ENCODE data around the gene LRRC4B. TPM values are rescaled to one million over a fixed set of nuclear protein-coding genes. Genes with fewer than 3 reads are reported as not detected.

LRRC4B gene
- polyA plus RNA-seq, 1 of the 3 experiments (the other 2 are of a cell fraction): 6.9 TPM

GRCh38 chr19:50602089-50602422 is 33.8 kb upstream of the LRRC4B start:
- 55% methylated on average over 5 of the region's 5 CpGs for WGBS (ENCODE audit: low lambda C conversion rate)
- CTCF ChIA-PET: interaction anchor here (0.9 to 1.1 kb wide), 3 partner anchors 65 to 182 kb away, joined by 3 to 4 read pairs (median 4); no protein-coding TSS in a partner anchor
- TF ChIP-seq MXI1 (IDR thresholded peaks at IDR 0.05; ENCODE audit: low read depth, low read length): no peak
- no peak for TF ChIP-seq GATA2 (CRISPR knock-in tag; IDR thresholded peaks at IDR 0.05)
- no peak for TF ChIP-seq NRF1 (IDR thresholded peaks at IDR 0.05; ENCODE audit: low read depth, low read length)
- no peak for TF ChIP-seq IRF3 (IDR thresholded peaks at IDR 0.05; ENCODE audit: low read depth, low read length)

GRCh38 chr19:50601407-50602088 is 33.3 kb upstream of the LRRC4B start:
- H2AFZ ChIP-seq (ENCODE audit: low read depth): no peak overlapping the region

More at GRCh38 chr19:50602089-50602422, 33.8 kb upstream of the LRRC4B start:
- Histone ChIP-seq H3K4me1 (ENCODE audit: control insufficient read depth in 1 of 2, insufficient read depth in 2 of 2, low read depth in 1 of 2, low read length in 1 of 2) (peaks cover 0 to 3% of the 10 kb centered on the region in 2 experiments; a peak in 1 of 4 replicates), H3K27ac (ENCODE audit: low read depth in 2 of 2, low read length in 1 of 2) (no peak overlapping the region), H2AFZ (ENCODE audit: low read depth) (no peak overlapping the region), H3K4me2 (no peak overlapping the region), H3K9me3 (no peaks in the 10 kb centered on the region), H4K20me1 (ENCODE audit: insufficient read depth) (no peaks in the 10 kb centered on the region), H3F3A (replicated peaks; ENCODE audit: insufficient read depth) (no peaks in the 10 kb centered on the region), H3K9ac (no peak overlapping the region), H3K36me3 (replicated peaks in 1 of 2; ENCODE audit: control insufficient read depth in 1 of 2, insufficient read depth in 2 of 2, low read length in 1 of 2) (no peaks in the 10 kb centered on the region), H3K27me3 (ENCODE audit: insufficient read depth) (peaks cover 13% of the 10 kb centered on the region; the same call in 1 of the 2 replicates), H3K9me2 (no peaks in the 10 kb centered on the region), H3K79me2 (ENCODE audit: insufficient read depth) (no peaks in the 10 kb centered on the region), H3K4me3 (ENCODE audit: low read depth in 2 of 2, low read length in 1 of 2) (no peak overlapping the region)
- POLR2A ChIA-PET: no interaction called here
- no peak for DNase-seq

More at GRCh38 chr19:50601407-50602088, 33.3 kb upstream of the LRRC4B start:
- H3F3A ChIP-seq (replicated peaks; ENCODE audit: insufficient read depth): no peaks in the 10 kb centered on the region
- no peaks in the 10 kb centered on the region for H3K79me2 ChIP-seq (ENCODE audit: insufficient read depth)
- CTCF ChIA-PET: interaction anchor here (0.8 to 1.1 kb wide), 4 partner anchors 27 to 183 kb away, joined by 3 to 4 read pairs (median 4); no protein-coding TSS in a partner anchor
- peaks cover 0 to 3% of the 10 kb centered on the region in 2 experiments; a peak in 1 of 4 replicates for H3K4me1 ChIP-seq (ENCODE audit: control insufficient read depth in 1 of 2, insufficient read depth in 2 of 2, low read depth in 1 of 2, low read length in 1 of 2)
- no peak overlapping the region for H3K4me2 ChIP-seq
- POLR2A ChIA-PET: no interaction called here
- H4K20me1 ChIP-seq (ENCODE audit: insufficient read depth): no peaks in the 10 kb centered on the region
- peaks cover 13% of the 10 kb centered on the region; the same call in 1 of the 2 replicates for H3K27me3 ChIP-seq (ENCODE audit: insufficient read depth)
- H3K27ac ChIP-seq (ENCODE audit: low read depth in 2 of 2, low read length in 1 of 2): no peak overlapping the region
- no peak overlapping the region for H3K9ac ChIP-seq
- H3K4me3 ChIP-seq (ENCODE audit: low read depth in 2 of 2, low read length in 1 of 2): no peak overlapping the region
- H3K9me2 ChIP-seq: no peaks in the 10 kb centered on the region
- no peak for DNase-seq
- TF ChIP-seq REST (IDR thresholded peaks at IDR 0.05; ENCODE audit: low read depth, low read length): no peak
- TF ChIP-seq IRF3 (IDR thresholded peaks at IDR 0.05; ENCODE audit: low read depth, low read length): no peak
- WGBS (ENCODE audit: low lambda C conversion rate): 56% methylated on average over 11 of the region's 11 CpGs
- no peaks in the 10 kb centered on the region for H3K36me3 ChIP-seq (replicated peaks in 1 of 2; ENCODE audit: control insufficient read depth in 1 of 2, insufficient read depth in 2 of 2, low read length in 1 of 2)
- H3K9me3 ChIP-seq: no peaks in the 10 kb centered on the region

Measured in SK-N-SH (cell line).